ENCODE data around the gene SLC25A26. TPM values are rescaled to one million over a fixed set of nuclear protein-coding genes. Genes with fewer than 3 reads are reported as not detected.
A peak's percentile ranks its signal among the peaks of the same experiment; 100 is the strongest.

The SLC25A26 gene
- polyA plus RNA-seq, 4 donors: 10.3 to 21.0 (median 18.2) TPM

GRCh38 chr3:66404903-66405700 lies 184.3 kb downstream of the SLC25A26 start:
- Histone ChIP-seq H3K36me3 (ENCODE audit: control insufficient read depth in 3 of 3, insufficient read depth in 2 of 3, low read depth in 1 of 3, low read length in 3 of 3) (peaks cover 3 to 93% (median 15%) of the 10 kb centered on the region in 3 donors), H3K27me3 (ENCODE audit: control insufficient read depth in 3 of 3, insufficient read depth in 3 of 3, low read length in 3 of 3) (no peaks in the 10 kb centered on the region), H3K4me3 (ENCODE audit: low read depth in 1 of 3, low read length in 3 of 3) (no peak overlapping the region), H3K27ac (ENCODE audit: low read depth in 1 of 3, low read length in 2 of 3) (no peak overlapping the region), H3K9me3 (ENCODE audit: control insufficient read depth in 2 of 2, insufficient read depth in 1 of 2, low read depth in 1 of 2, low read length in 1 of 2) (no peaks in the 10 kb centered on the region), H3K4me1 (ENCODE audit: control insufficient read depth in 3 of 3, insufficient read depth in 2 of 3, low read depth in 1 of 3, low read length in 2 of 3) (peaks cover 0 to 11% (median 0%) of the 10 kb centered on the region in 3 donors)
- no peak for DNase-seq
- WGBS, 3 donors: 93 to 96% (median 94%) methylated on average over 29 to 32 of the region's 32 CpGs
- no peak for FAIRE-seq

- WGBS, 3 donors: 91 to 94% (median 93%) methylated on average over 7 to 11 of the region's 11 CpGs
- Histone ChIP-seq H3K36me3 (ENCODE audit: control insufficient read depth in 3 of 3, insufficient read depth in 2 of 3, low read depth in 1 of 3, low read length in 3 of 3) (peaks cover 3 to 93% (median 15%) of the 10 kb centered on the region in 3 donors), H3K27me3 (ENCODE audit: control insufficient read depth in 3 of 3, insufficient read depth in 3 of 3, low read length in 3 of 3) (no peaks in the 10 kb centered on the region), H3K4me1 (ENCODE audit: control insufficient read depth in 3 of 3, insufficient read depth in 2 of 3, low read depth in 1 of 3, low read length in 2 of 3) (peaks cover 0 to 11% (median 0%) of the 10 kb centered on the region in 3 donors), H3K27ac (ENCODE audit: low read depth in 1 of 3, low read length in 2 of 3) (no peak overlapping the region), H3K4me3 (ENCODE audit: low read depth in 1 of 3, low read length in 3 of 3) (no peak overlapping the region), H3K9me3 (ENCODE audit: control insufficient read depth in 2 of 2, insufficient read depth in 1 of 2, low read depth in 1 of 2, low read length in 1 of 2) (no peaks in the 10 kb centered on the region)
- FAIRE-seq (no peak), DNase-seq (no peak)
Observed at GRCh38 chr3:66405701-66406091, 184.9 kb downstream of the SLC25A26 start.

GRCh38 chr3:66406163-66406562 lies 185.4 kb downstream of the SLC25A26 start:
- FAIRE-seq: no peak
- no peak for DNase-seq
- WGBS, 3 donors: 77 to 87% (median 86%) methylated on average over 5 of the region's 5 CpGs
- H3K4me3 ChIP-seq (ENCODE audit: low read depth in 1 of 3, low read length in 3 of 3): no peak overlapping the region
- H3K27me3 ChIP-seq (ENCODE audit: control insufficient read depth in 3 of 3, insufficient read depth in 3 of 3, low read length in 3 of 3): no peaks in the 10 kb centered on the region
- peaks cover 3 to 92% (median 19%) of the 10 kb centered on the region in 3 donors for H3K36me3 ChIP-seq (ENCODE audit: control insufficient read depth in 3 of 3, insufficient read depth in 2 of 3, low read depth in 1 of 3, low read length in 3 of 3)
- no peak overlapping the region for H3K27ac ChIP-seq (ENCODE audit: low read depth in 1 of 3, low read length in 2 of 3)
- peaks cover 0 to 11% (median 0%) of the 10 kb centered on the region in 3 donors for H3K4me1 ChIP-seq (ENCODE audit: control insufficient read depth in 3 of 3, insufficient read depth in 2 of 3, low read depth in 1 of 3, low read length in 2 of 3)
- no peaks in the 10 kb centered on the region for H3K9me3 ChIP-seq (ENCODE audit: control insufficient read depth in 2 of 2, insufficient read depth in 1 of 2, low read depth in 1 of 2, low read length in 1 of 2)

- WGBS, 3 donors: 81 to 88% (median 85%) methylated on average over 17 of the region's 17 CpGs
Observed at GRCh38 chr3:66406831-66407610, 186.2 kb downstream of the SLC25A26 start.

GRCh38 chr3:66407611-66408218 lies 186.9 kb downstream of the SLC25A26 start:
- no peak for FAIRE-seq
- Histone ChIP-seq H3K36me3 (ENCODE audit: control insufficient read depth in 3 of 3, insufficient read depth in 2 of 3, low read depth in 1 of 3, low read length in 3 of 3) (peaks cover 7 to 89% (median 19%) of the 10 kb centered on the region in 3 donors), H3K27ac (ENCODE audit: low read depth in 1 of 3, low read length in 2 of 3) (no peak overlapping the region)

More at GRCh38 chr3:66406831-66407610, 186.2 kb downstream of the SLC25A26 start:
- Histone ChIP-seq H3K27ac (ENCODE audit: low read depth in 1 of 3, low read length in 2 of 3) (no peak overlapping the region), H3K4me1 (ENCODE audit: control insufficient read depth in 3 of 3, insufficient read depth in 2 of 3, low read depth in 1 of 3, low read length in 2 of 3) (peaks cover 0 to 11% (median 0%) of the 10 kb centered on the region in 3 donors), H3K4me3 (ENCODE audit: low read depth in 1 of 3, low read length in 3 of 3) (no peak overlapping the region), H3K9me3 (ENCODE audit: control insufficient read depth in 2 of 2, insufficient read depth in 1 of 2, low read depth in 1 of 2, low read length in 1 of 2) (no peaks in the 10 kb centered on the region), H3K27me3 (ENCODE audit: control insufficient read depth in 3 of 3, insufficient read depth in 3 of 3, low read length in 3 of 3) (no peaks in the 10 kb centered on the region), H3K36me3 (ENCODE audit: control insufficient read depth in 3 of 3, insufficient read depth in 2 of 3, low read depth in 1 of 3, low read length in 3 of 3) (peaks cover 3 to 89% (median 19%) of the 10 kb centered on the region in 3 donors)
- DNase-seq: no peak
- FAIRE-seq: no peak

GRCh38 chr3:66409771-66410754 lies 189.3 kb downstream of the SLC25A26 start:
- WGBS, 3 donors: 90 to 93% (median 92%) methylated on average over 24 of the region's 24 CpGs
- H3K4me3 ChIP-seq (ENCODE audit: low read depth in 1 of 3, low read length in 3 of 3): no peak overlapping the region
- no peaks in the 10 kb centered on the region for H3K9me3 ChIP-seq (ENCODE audit: control insufficient read depth in 2 of 2, insufficient read depth in 1 of 2, low read depth in 1 of 2, low read length in 1 of 2)
- peaks cover 0 to 11% (median 0%) of the 10 kb centered on the region in 3 donors for H3K4me1 ChIP-seq (ENCODE audit: control insufficient read depth in 3 of 3, insufficient read depth in 2 of 3, low read depth in 1 of 3, low read length in 2 of 3)
- H3K27ac ChIP-seq (ENCODE audit: low read depth in 1 of 3, low read length in 2 of 3): no peak overlapping the region
- no peak for FAIRE-seq
- DNase-seq: no peak
- H3K36me3 ChIP-seq (ENCODE audit: control insufficient read depth in 3 of 3, insufficient read depth in 2 of 3, low read depth in 1 of 3, low read length in 3 of 3): peaks cover 6 to 88% (median 16%) of the 10 kb centered on the region in 3 donors
- no peaks in the 10 kb centered on the region for H3K27me3 ChIP-seq (ENCODE audit: control insufficient read depth in 3 of 3, insufficient read depth in 3 of 3, low read length in 3 of 3)

More at GRCh38 chr3:66407611-66408218, 186.9 kb downstream of the SLC25A26 start:
- 45 to 57% (median 49%) methylated on average over 14 of the region's 14 CpGs for WGBS, 3 donors
- Histone ChIP-seq H3K4me1 (ENCODE audit: control insufficient read depth in 3 of 3, insufficient read depth in 2 of 3, low read depth in 1 of 3, low read length in 2 of 3) (peaks cover 0 to 11% (median 0%) of the 10 kb centered on the region in 3 donors), H3K9me3 (ENCODE audit: control insufficient read depth in 2 of 2, insufficient read depth in 1 of 2, low read depth in 1 of 2, low read length in 1 of 2) (no peaks in the 10 kb centered on the region), H3K4me3 (ENCODE audit: low read depth in 1 of 3, low read length in 3 of 3) (no peak overlapping the region), H3K27me3 (ENCODE audit: control insufficient read depth in 3 of 3, insufficient read depth in 3 of 3, low read length in 3 of 3) (no peaks in the 10 kb centered on the region)
- peak; percentile 70 to 77 for DNase-seq

- Histone ChIP-seq H3K27me3 (ENCODE audit: control insufficient read depth in 3 of 3, insufficient read depth in 3 of 3, low read length in 3 of 3) (no peaks in the 10 kb centered on the region), H3K4me3 (ENCODE audit: low read depth in 1 of 3, low read length in 3 of 3) (no peak overlapping the region), H3K9me3 (ENCODE audit: control insufficient read depth in 2 of 2, insufficient read depth in 1 of 2, low read depth in 1 of 2, low read length in 1 of 2) (no peaks in the 10 kb centered on the region), H3K36me3 (ENCODE audit: control insufficient read depth in 3 of 3, insufficient read depth in 2 of 3, low read depth in 1 of 3, low read length in 3 of 3) (peaks cover 5 to 84% (median 16%) of the 10 kb centered on the region in 3 donors), H3K27ac (ENCODE audit: low read depth in 1 of 3, low read length in 2 of 3) (no peak overlapping the region), H3K4me1 (ENCODE audit: control insufficient read depth in 3 of 3, insufficient read depth in 2 of 3, low read depth in 1 of 3, low read length in 2 of 3) (peaks cover 0 to 11% (median 0%) of the 10 kb centered on the region in 3 donors)
- DNase-seq (no peak), FAIRE-seq (no peak)
- WGBS, 3 donors: 90 to 96% (median 92%) methylated on average over 7 of the region's 7 CpGs
Observed at GRCh38 chr3:66410976-66411375, 190.2 kb downstream of the SLC25A26 start.

Measured in small intestine (tissue), 7 donors.